ENCODE data around the gene GTF2F1.
"Not testable (repeated sequence)": the region's sequence is repeated elsewhere in the genome, so short reads cannot be mapped to it uniquely, and the experiment has no call there.

Gene GTF2F1

DNA sequence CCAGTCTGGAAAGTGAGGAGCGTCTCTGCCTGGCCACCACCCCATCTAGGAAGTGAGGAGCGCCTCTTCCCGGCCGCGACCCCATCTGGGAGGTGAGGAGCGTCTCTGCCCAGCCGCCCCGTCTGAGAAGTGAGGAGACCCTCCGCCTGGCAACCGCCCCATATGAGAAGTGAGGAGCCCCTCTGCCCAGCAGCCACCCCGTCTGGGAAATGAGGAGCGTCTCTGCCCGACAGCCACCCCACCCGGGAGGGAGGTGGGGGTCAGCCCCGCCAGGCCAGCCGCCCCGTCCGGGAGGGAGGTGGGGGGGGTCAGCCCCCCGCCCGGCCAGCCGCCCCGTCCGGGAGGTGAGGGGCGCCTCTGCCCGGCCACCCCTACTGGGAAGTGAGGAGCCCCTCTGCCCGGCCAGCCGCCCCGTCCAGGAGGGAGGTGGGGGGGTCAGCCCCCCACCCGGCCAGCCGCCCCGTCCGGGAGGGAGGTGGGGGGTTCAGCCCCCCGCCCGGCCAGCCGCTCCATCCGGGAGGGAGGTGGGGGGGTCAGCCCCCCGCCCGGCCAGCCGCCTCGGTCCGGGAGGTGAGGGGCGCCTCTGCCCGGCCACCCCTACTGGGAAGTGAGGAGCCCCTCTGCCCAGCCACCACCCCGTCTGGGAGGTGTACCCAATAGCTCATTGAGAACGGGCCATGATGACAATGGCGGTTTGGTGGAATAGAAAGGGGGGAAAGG is 37.5 kb downstream of the GTF2F1 start:
- not testable (repeated sequence) for DNase-seq (ENCODE audit: low spot score)

DNA sequence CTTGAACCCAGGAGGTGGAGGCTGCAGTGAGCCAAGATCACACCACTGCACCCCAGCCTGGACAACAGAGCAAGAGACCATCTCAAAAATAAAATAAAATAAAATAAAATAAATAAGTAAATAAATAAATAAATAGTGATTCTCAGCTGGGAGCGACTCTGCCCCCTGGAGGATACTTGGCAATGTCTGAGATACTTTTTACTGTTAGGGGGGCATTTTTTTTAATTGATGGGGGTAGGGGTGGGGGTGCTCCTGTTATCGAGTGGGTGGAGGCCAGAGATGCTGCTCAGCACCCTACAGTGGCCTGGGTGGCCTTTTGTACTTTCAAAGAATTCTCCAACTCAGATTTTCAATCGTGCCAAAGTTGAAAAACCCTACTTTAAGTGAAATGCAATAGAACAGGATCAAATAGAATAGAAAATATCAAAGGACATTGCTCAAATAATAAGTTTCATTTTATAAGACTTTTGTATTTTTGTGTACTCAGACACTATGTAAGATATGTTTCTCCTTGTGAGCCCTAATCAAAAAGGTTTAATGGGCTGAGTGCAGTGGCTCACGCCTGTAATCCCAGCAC is 38.8 kb downstream of the GTF2F1 start:
- no peak for DNase-seq (ENCODE audit: low spot score)

- no peak for DNase-seq (ENCODE audit: low spot score)
These were observed 40.4 kb downstream of the GTF2F1 start for GRCh38 chr19:6352381-6353165.

- no peak for DNase-seq (ENCODE audit: low spot score)
These were observed 42.3 kb downstream of the GTF2F1 start for GRCh38 chr19:6350688-6351087.

DNA sequence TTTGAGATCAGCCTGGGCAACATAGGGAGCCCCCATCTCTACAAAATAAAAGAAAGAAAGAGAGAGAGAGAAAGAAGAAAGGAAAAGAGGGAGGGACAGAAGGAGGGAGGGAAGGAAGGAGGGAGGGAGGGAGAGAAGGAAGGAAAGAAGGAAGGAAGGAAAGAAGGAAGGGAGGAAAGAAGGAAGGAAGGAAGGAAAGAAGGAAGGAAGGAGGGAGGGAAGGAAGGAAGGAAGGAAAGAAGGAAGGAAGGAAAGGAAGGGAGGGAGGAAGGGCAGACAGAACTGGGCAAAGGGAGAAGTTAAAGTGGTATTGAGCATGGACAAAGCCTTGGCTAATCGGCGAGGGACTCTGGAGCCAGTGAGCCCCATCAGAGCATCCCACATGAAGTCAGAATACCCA is 43.7 kb downstream of the GTF2F1 start:
- DNase-seq (ENCODE audit: low spot score), result not testable (repeated sequence)

DNA sequence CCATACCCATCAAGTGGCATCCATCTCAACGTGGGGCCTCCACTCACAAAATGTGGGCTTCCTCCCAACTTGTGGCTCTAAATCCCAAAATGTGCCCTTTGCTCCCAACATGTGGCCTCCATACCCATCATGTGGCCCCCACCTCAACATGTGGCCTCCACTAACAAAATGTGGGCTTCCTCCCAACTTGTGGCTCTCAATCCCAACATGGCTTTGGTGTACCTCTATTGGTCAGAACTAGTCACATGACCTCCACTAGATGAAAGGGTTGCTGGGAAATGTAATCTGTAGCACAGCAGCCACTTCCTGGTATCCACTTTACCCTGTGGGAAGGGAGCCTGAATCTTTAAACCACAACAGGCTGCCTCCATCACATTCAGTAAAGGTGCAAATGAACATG is 49.5 kb downstream of the GTF2F1 start:
- no peak for DNase-seq (ENCODE audit: low spot score)

DNA sequence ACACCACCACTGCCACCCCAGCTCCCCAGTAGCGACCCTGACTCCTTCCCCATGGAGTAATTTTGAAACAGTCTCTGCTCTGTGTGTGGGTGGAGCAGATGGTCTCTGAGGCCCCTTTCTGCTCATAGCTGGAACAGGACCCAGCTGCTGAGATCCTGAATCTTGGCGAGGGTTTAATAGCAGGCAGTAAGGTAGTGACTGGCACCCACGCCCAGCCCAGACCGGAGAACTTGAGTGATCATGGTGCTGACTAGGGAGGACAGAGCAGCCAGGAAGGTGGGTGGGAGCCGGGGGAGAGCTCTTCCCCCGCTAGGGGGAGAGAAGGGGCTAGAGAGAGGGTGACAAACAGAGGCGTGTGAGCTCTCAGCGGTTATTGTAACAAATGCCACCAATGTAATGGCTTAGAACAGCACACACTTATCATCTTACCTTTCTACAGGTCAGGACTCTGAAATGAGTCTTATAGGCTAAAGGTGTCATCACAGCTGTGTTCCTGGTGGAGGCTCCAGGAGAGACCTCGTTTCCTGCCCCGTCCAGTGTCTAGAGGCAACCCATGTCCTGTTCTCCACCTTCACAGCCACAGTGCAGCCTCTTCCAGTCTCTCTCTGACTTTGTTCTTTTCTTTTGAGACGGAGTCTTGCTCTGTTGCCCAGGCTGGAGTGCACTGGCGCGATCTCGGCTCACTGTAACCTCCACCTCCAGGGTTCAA is 52.3 kb downstream of the GTF2F1 start:
- no peak for DNase-seq (ENCODE audit: low spot score)

- no peak for DNase-seq (ENCODE audit: low spot score)
These were observed 58.3 kb downstream of the GTF2F1 start for GRCh38 chr19:6334490-6335285.

- no peak for DNase-seq (ENCODE audit: low spot score)
These were observed 59.5 kb downstream of the GTF2F1 start, which contains the start of gene ACER1 for GRCh38 chr19:6333439-6333838. ACER1 (minus strand) TSS chr19:6333612; CDS start chr19:6333551, 61 bp downstream.
